AG09319 (cell line): ENCODE measurements around the gene MCC.

ENCODE experiments used
- DNase-seq: peaks from one replicate; pipeline ENCODE4 v3.0.0-alpha.2; 2010; ENCODE audit warnings: low read depth; ENCODE audit errors: extremely low read depth
- TF ChIP-seq, protein P1 (sequence below): IDR thresholded peaks from 2 replicates; pipeline ENCODE4 v1.5.1; 2011; ENCODE audit warnings: low read depth, mild to moderate bottlenecking, inconsistent platforms, low read length, moderate library complexity

Gene MCC

DNA sequence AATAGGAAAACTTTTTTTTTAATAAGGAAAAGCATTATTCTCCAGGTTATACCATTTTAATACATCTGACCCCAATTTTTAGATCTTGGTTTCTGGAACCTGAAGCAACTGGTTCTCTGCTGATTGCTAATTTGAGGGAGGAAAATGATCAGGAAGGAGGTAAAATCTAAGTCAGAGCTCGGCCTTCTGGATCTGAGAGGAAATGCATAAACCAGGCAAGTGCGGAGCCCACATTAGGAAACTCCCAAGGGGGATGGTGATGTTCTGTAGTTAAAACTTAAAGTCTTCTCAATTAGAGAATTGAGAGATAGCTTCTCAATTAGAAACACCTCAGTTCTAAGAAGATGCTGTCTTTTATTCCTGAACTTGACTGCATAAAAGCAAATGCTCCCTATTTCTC is 167.0 kb downstream of the MCC start:
- DNase-seq, result no peak
- TF ChIP-seq, protein P1, sequence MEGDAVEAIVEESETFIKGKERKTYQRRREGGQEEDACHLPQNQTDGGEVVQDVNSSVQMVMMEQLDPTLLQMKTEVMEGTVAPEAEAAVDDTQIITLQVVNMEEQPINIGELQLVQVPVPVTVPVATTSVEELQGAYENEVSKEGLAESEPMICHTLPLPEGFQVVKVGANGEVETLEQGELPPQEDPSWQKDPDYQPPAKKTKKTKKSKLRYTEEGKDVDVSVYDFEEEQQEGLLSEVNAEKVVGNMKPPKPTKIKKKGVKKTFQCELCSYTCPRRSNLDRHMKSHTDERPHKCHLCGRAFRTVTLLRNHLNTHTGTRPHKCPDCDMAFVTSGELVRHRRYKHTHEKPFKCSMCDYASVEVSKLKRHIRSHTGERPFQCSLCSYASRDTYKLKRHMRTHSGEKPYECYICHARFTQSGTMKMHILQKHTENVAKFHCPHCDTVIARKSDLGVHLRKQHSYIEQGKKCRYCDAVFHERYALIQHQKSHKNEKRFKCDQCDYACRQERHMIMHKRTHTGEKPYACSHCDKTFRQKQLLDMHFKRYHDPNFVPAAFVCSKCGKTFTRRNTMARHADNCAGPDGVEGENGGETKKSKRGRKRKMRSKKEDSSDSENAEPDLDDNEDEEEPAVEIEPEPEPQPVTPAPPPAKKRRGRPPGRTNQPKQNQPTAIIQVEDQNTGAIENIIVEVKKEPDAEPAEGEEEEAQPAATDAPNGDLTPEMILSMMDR, result no peak

DNA sequence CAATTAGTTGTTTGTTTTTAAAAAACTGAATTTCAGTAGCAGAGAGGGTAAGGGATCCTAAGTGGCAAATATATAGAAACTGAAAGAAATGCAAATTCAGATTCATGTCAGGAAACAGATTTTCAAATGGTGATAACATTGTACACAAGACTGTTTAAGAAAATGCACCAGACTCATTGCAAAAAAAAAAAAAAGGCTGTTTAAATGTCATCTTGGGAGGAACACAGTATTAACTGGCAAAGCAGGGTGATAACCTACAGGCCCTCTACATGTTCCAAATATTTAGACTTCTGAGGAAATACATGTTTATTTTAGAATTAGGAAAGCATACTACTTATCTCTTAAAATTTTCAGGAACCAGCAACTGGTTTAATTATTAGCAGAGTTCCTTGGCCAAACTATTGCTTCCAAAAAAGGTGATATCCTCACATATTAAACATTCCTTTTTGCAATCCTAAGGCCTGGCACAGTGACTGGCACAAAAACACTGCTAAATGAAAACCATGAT is 167.9 kb downstream of the MCC start:
- TF ChIP-seq, protein P1, result no peak
- DNase-seq, result no peak

DNA sequence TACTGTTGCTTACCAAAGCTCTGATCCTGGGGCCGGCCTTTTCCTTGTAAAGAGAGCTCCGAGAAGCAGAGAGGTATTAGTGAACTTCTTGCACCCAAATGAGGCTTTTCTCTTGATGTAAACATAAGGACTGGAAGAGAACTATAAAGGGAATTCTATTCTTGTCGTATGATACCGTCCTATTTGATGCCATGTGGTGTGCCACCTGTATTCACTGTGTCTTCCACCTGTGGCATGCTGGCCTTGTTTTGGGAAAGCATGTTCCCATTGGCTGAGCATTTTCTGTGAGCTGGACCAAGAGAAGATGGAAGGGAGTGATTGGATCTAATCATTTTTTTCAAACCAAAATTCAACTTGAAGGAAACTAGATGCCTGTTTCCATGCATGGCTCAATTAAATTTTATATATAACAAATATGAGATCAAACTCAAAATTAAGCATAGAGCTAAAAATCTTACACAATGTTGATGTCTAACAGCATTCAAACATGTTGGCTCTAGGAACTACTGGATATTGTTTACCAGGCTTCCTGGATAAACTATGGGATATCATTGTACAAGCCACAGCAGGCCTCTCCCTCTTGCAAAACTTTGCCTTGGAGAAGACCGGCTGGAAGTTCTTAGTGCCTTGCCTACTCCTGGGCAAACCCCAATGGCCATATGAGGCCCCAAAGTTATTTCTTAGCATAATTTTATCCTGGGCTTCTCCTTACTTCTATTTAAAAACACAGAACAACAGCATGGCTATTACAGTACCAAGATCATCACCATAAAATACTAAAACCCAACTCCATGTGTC is 168.8 kb downstream of the MCC start:
- no peak for DNase-seq
- TF ChIP-seq, protein P1, result no peak

DNA sequence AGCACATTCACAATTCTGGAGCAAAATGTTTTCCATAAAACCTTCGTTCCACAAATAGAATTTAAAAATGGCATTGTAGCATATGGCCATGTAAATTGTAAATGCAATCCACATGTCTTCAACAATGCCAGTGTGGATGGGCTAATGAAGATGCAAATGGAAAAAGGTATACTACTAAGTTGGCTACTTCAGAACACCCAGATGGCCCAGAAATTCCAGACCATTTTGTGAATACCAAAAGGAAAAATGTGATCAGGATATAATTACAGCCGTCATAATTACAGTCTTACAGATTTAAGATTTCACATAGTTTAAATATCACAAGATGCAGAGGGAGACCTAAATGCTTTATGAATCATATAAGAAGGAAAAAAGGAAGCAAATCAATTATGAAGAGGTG is 170.6 kb downstream of the MCC start:
- TF ChIP-seq, protein P1, result no peak
- DNase-seq, result no peak

DNA sequence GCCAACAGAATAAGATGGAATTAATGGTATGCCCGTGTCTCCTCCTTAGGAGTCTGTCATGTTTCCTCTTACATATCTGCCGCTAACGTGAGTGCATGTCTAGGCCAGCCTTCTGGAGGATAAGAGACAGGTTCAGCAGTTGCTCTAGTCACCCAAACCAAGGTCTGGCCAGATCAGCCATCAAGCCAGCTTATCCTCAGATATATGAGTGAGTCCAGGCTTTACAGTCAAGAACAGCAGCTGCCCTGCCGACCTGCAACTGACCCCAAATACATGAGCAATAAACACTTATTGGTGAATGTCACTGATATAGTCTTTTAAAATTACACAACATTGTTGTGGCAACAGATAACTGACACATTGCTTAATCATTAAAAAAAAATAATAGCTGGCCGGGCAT is 177.0 kb downstream of the MCC start:
- TF ChIP-seq, protein P1, result no peak

DNA sequence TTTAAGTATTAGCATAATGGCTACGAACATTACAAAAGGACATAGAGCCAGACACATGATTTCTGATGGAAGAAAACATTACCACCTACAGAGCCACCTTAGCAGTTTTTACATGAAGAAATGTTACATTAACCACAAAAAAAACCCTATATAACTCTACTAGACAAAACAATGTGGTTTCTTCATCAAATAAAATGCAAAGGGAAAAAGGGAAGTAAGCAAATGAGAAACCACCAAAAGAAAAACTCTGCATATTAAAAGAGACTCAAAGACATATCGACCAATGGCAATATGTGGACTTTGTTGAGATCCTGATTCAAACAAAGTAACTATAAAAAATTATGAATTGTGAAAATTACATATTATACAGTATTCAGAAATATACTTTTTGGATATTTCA is 186.1 kb downstream of the MCC start:
- TF ChIP-seq, protein P1, result no peak
- no peak for DNase-seq

More for the DNA sequence above, 177.0 kb downstream of the MCC start:
- DNase-seq, result no peak

DNA sequence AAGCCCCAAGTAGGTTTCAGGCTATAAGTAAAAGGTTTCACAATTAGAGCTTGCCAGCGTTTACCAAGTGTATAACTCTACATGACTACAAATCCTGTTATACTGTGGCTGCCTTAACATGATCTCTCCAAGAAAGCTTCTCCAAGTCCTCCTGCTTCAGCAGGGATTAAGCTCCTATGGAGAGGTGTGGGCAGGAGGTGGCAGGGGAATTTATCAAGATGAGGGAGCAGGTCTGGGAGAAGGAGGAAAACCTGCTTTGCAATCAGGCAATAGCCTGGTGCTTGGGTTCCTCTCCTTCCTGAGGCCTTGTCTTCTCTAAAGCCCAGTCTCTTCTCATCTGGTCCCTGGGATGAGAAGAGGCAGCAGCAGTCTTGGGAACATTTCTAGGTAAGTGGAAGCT is 188.7 kb downstream of the MCC start:
- TF ChIP-seq, protein P1, result no peak
- DNase-seq, result no peak
